Measurements from ENCODE around the gene SPSB2.

GRCh38 chr12:6867413-6868210 is 5.5 kb downstream of the SPSB2 start, which contains the start of gene TPI1:
- no peak for TF ChIP-seq CTCF (IDR thresholded peaks at IDR 0.05; ENCODE audit: low read depth, low read length)
- no peak for TF ChIP-seq EZH2phosphoT487 (IDR thresholded peaks at IDR 0.05; ENCODE audit: low read depth)
